C4-2B (cell line): Measurements from ENCODE around the gene PAX3.

Experiments
- CTCF ChIP-seq: fragments of 450-650 bp; conservative IDR thresholded peaks from 2 replicates; pipeline ENCODE4 v1.5.1; 2017; ENCODE audit warnings: mild to moderate bottlenecking
- ZFX ChIP-seq: fragments of 450-650 bp; IDR thresholded peaks from 2 replicates; pipeline ENCODE4 v1.6.1; 2017

- no peak for TF ChIP-seq CTCF
- no peak for TF ChIP-seq ZFX
These were observed 18.0 kb downstream of the PAX3 start for GRCh38 chr2:222280795-222281194.
